ENCODE results near the gene KIF5A. TPM values are rescaled to one million over a fixed set of nuclear protein-coding genes. Genes with fewer than 3 reads are reported as not detected.
A peak's percentile ranks its signal among the peaks of the same experiment; 100 is the strongest.
"Not testable (repeated sequence)": the region's sequence is repeated elsewhere in the genome, so short reads cannot be mapped to it uniquely, and the experiment has no call there.

The KIF5A gene
- total RNA-seq, 2 experiments from 2014 or later: 1.3 to 1.4 TPM

GRCh38 chr12:57615637-57616036 is 65.8 kb downstream of the KIF5A start:
- POLR2A ChIA-PET: no interaction called here
- Mint-ChIP-seq H3K36me3 (ENCODE audit: low read depth) (no peaks in the 10 kb centered on the region), H3K27me3 (peaks cover 41% of the 10 kb centered on the region)

GRCh38 chr12:57616383-57617101 is 66.7 kb downstream of the KIF5A start:
- intact Hi-C loops (cut with DNase I, micrococcal nuclease): no loop called here
- Mint-ChIP-seq H3K36me3 (ENCODE audit: low read depth) (no peaks in the 10 kb centered on the region), H3K27ac (no peak overlapping the region), H3K27me3 (peaks cover 49% of the 10 kb centered on the region), H3K4me1 (peaks cover 19% of the 10 kb centered on the region), H3K9me3 (ENCODE audit: low read depth) (no peaks in the 10 kb centered on the region), H3K4me3 (no peak overlapping the region)
- ATAC-seq: no peak
- ChIA-PET POLR2A (no interaction called here), CTCF (interaction anchor here (0.7 to 3.6 kb wide), 4 partner anchors 8 to 373 kb away, joined by 3 to 16 read pairs (median 6); no protein-coding TSS in a partner anchor)
- DNase-seq: no peak

More at GRCh38 chr12:57615637-57616036, 65.8 kb downstream of the KIF5A start:
- intact Hi-C loops (cut with DNase I, micrococcal nuclease): no loop called here
- Mint-ChIP-seq H3K27ac (no peak overlapping the region), H3K9me3 (ENCODE audit: low read depth) (no peaks in the 10 kb centered on the region), H3K4me3 (no peak overlapping the region), H3K4me1 (peaks cover 11% of the 10 kb centered on the region)
- ATAC-seq (no peak), DNase-seq (no peak)
- CTCF ChIA-PET: interaction anchor here (1.0 to 3.6 kb wide), 3 partner anchors 9 to 33 kb away, joined by 3 to 16 read pairs (median 9); no protein-coding TSS in a partner anchor

- Mint-ChIP-seq H3K36me3 (ENCODE audit: low read depth) (no peaks in the 10 kb centered on the region), H3K4me1 (peaks cover 26% of the 10 kb centered on the region), H3K27ac (no peak overlapping the region), H3K27me3 (peaks cover 59% of the 10 kb centered on the region), H3K4me3 (no peak overlapping the region), H3K9me3 (ENCODE audit: low read depth) (no peaks in the 10 kb centered on the region)
- CTCF ChIA-PET: interaction anchor here (1.0 to 1.3 kb wide), 2 partner anchors 15 to 18 kb away, joined by 3 read pairs; partner anchors contain the start of gene B4GALNT1
- no peak for ATAC-seq
- intact Hi-C loops (cut with DNase I, micrococcal nuclease): no loop called here
- POLR2A ChIA-PET: no interaction called here
- no peak for DNase-seq
Observed at GRCh38 chr12:57617942-57618341, 68.1 kb downstream of the KIF5A start.

- H3K9me3 Mint-ChIP-seq (ENCODE audit: low read depth); H3K36me3 Mint-ChIP-seq (ENCODE audit: low read depth); intact Hi-C loops (cut with DNase I, micrococcal nuclease); H3K4me3 Mint-ChIP-seq; H3K27ac Mint-ChIP-seq; POLR2A ChIA-PET; DNase-seq; ATAC-seq: not testable (repeated sequence)
- peaks cover 26% of the 10 kb centered on the region for H3K4me1 Mint-ChIP-seq
- CTCF ChIA-PET: interaction anchor here (1.0 to 1.3 kb wide), 2 partner anchors 14 to 19 kb away, joined by 3 read pairs; partner anchors contain the start of gene B4GALNT1
- H3K27me3 Mint-ChIP-seq: peaks cover 59% of the 10 kb centered on the region
Observed at GRCh38 chr12:57618431-57618830, 68.6 kb downstream of the KIF5A start.

GRCh38 chr12:57618966-57619433 is 69.2 kb downstream of the KIF5A start:
- no peak for ATAC-seq
- Mint-ChIP-seq H3K27ac (no peak overlapping the region), H3K27me3 (peaks cover 63% of the 10 kb centered on the region), H3K4me1 (peaks cover 26% of the 10 kb centered on the region), H3K9me3 (ENCODE audit: low read depth) (no peaks in the 10 kb centered on the region), H3K4me3 (no peak overlapping the region), H3K36me3 (ENCODE audit: low read depth) (no peaks in the 10 kb centered on the region)
- no peak for DNase-seq
- CTCF ChIA-PET: interaction anchor here (0.7 to 6.3 kb wide), 5 partner anchors 14 to 69 kb away, joined by 3 to 76 read pairs (median 4); partner anchors contain the start of gene B4GALNT1
- POLR2A ChIA-PET: interaction anchor here (0.6 kb wide), 1 partner anchor 40 kb away, joined by 3 read pairs; no protein-coding TSS in a partner anchor
- intact Hi-C loops (cut with DNase I, micrococcal nuclease): no loop called here

GRCh38 chr12:57619434-57620244 is 69.8 kb downstream of the KIF5A start:
- Mint-ChIP-seq H3K27ac (no peak overlapping the region), H3K9me3 (ENCODE audit: low read depth) (no peaks in the 10 kb centered on the region), H3K4me1 (peaks cover 26% of the 10 kb centered on the region), H3K27me3 (peaks cover 67% of the 10 kb centered on the region), H3K36me3 (ENCODE audit: low read depth) (no peaks in the 10 kb centered on the region), H3K4me3 (no peak overlapping the region)
- ATAC-seq (peak; percentile 34), DNase-seq (peak; percentile 53)
- intact Hi-C loops (cut with DNase I, micrococcal nuclease): loop anchor here in 1 of 2 experiments (5.0 kb wide), 1 partner anchor 162 kb away; the partner anchor contains the start of genes GLI1 and INHBE
- POLR2A ChIA-PET: interaction anchor here (0.6 kb wide), 1 partner anchor 41 kb away, joined by 3 read pairs; no protein-coding TSS in a partner anchor
- CTCF ChIA-PET: interaction anchor here (0.6 to 6.3 kb wide), 12 partner anchors 8 to 231 kb away, joined by 3 to 76 read pairs (median 8); partner anchors contain the start of gene B4GALNT1

- DNase-seq (no peak), ATAC-seq (no peak)
- H3K27ac Mint-ChIP-seq: no peak overlapping the region
- H3K9me3 Mint-ChIP-seq (ENCODE audit: low read depth): no peaks in the 10 kb centered on the region
- intact Hi-C loops (cut with DNase I, micrococcal nuclease): loop anchor here in 1 of 2 experiments (5.0 kb wide), 1 partner anchor 163 kb away; the partner anchor contains the start of genes GLI1 and INHBE
- ChIA-PET CTCF (interaction anchor here (0.6 to 6.3 kb wide), 21 partner anchors 8 to 878 kb away, joined by 3 to 76 read pairs (median 4); partner anchors contain the start of genes B4GALNT1 and PIP4K2C), POLR2A (interaction anchor here (0.7 kb wide), 1 partner anchor 37 kb away, joined by 3 read pairs; no protein-coding TSS in a partner anchor)
- peaks cover 73% of the 10 kb centered on the region for H3K27me3 Mint-ChIP-seq
- H3K36me3 Mint-ChIP-seq (ENCODE audit: low read depth): no peaks in the 10 kb centered on the region
- peak overlapping the region; percentile 60 for H3K4me3 Mint-ChIP-seq
- H3K4me1 Mint-ChIP-seq: peaks cover 26% of the 10 kb centered on the region
Observed at GRCh38 chr12:57620245-57620935, 70.5 kb downstream of the KIF5A start.

GRCh38 chr12:57620936-57621496 is 71.2 kb downstream of the KIF5A start:
- ATAC-seq (peak; percentile 31), DNase-seq (peak; percentile 35)
- ChIA-PET CTCF (interaction anchor here (0.7 to 6.3 kb wide), 19 partner anchors 9 to 877 kb away, joined by 3 to 76 read pairs (median 5); partner anchors contain the start of genes B4GALNT1 and PIP4K2C), POLR2A (interaction anchor here (0.7 kb wide), 1 partner anchor 38 kb away, joined by 3 read pairs; no protein-coding TSS in a partner anchor)
- Mint-ChIP-seq H3K27me3 (peaks cover 79% of the 10 kb centered on the region), H3K36me3 (ENCODE audit: low read depth) (no peaks in the 10 kb centered on the region), H3K27ac (peak overlapping the region; percentile 17), H3K9me3 (ENCODE audit: low read depth) (no peaks in the 10 kb centered on the region), H3K4me3 (peak overlapping the region; percentile 60), H3K4me1 (peaks cover 26% of the 10 kb centered on the region)
- intact Hi-C loops (cut with DNase I, micrococcal nuclease): loop anchor here (1.0 to 5.0 kb wide), 4 partner anchors 10 to 164 kb away; partner anchors contain the start of genes GLI1 (in 2 of the 2), ARHGEF25 (in 1 of the 2) and INHBE (in 1 of the 2)

- no peaks in the 10 kb centered on the region for H3K36me3 Mint-ChIP-seq (ENCODE audit: low read depth)
- H3K27ac Mint-ChIP-seq: no peak overlapping the region
- H3K4me1 Mint-ChIP-seq: peaks cover 28% of the 10 kb centered on the region
- ATAC-seq: peak; percentile 80
- H3K27me3 Mint-ChIP-seq: peaks cover 84% of the 10 kb centered on the region
- peak overlapping the region; percentile 60 for H3K4me3 Mint-ChIP-seq
- ChIA-PET POLR2A (interaction anchor here (0.7 kb wide), 1 partner anchor 38 kb away, joined by 3 read pairs; no protein-coding TSS in a partner anchor), CTCF (interaction anchor here (0.6 to 6.3 kb wide), 18 partner anchors 9 to 221 kb away, joined by 3 to 76 read pairs (median 6); partner anchors contain the start of gene B4GALNT1)
- no peaks in the 10 kb centered on the region for H3K9me3 Mint-ChIP-seq (ENCODE audit: low read depth)
- peak; percentile 79 for DNase-seq
- intact Hi-C loops (cut with DNase I, micrococcal nuclease): loop anchor here (1.0 to 5.0 kb wide), 4 partner anchors 10 to 164 kb away; partner anchors contain the start of genes GLI1 (in 2 of the 2), ARHGEF25 (in 1 of the 2) and INHBE (in 1 of the 2)
Observed at GRCh38 chr12:57621497-57622292, 71.9 kb downstream of the KIF5A start.

Data from activated CD4-positive, alpha-beta T cell treated with anti-CD3 and anti-CD28 coated beads for 36 hours (primary cell).